Body of pancreas (tissue), 4 donors: ENCODE measurements around the gene SLC1A4.

Source experiments
- CTCF ChIP-seq, 7 experiments: fragments of 450-650 bp in 4 of 7; fragments of 200-600 bp in 3 of 7; sonication (generic) in 3 of 7; IDR thresholded peaks; one replicate each; pipeline ENCODE4 v1.5.1; 2016 to 2019; ENCODE audit warnings: antibody characterized with exemption in 7 of 7
- POLR2A ChIP-seq, 3 donors: fragments of 450-650 bp; IDR thresholded peaks; one replicate each; pipeline ENCODE4 v1.6.1; 2016; ENCODE audit warnings: antibody characterized with exemption in 3 of 3, mild to moderate bottlenecking in 2 of 3

GRCh38 chr2:65070172-65070830 lies 81.1 kb downstream of the SLC1A4 start:
- TF ChIP-seq CTCF (IDR thresholded peaks at IDR 0.05) (no peak), POLR2A (IDR thresholded peaks at IDR 0.05) (no peak)
